Activated CD4-positive, CD25-positive, alpha-beta regulatory T cell (primary cell): Measurements from ENCODE around the gene FAP.

ENCODE experiments used
- DNase-seq, 4 experiments: peaks; one replicate each; lab custom pipeline; 2025; lab: John Stamatoyannopoulos, UW

The FAP gene

GRCh38 chr2:162243294-162243693 lies at the start of gene FAP:
TSS of gene FAP (minus strand) at chr2:162243445. CDS start at chr2:162243327, 118 bp downstream.
- no peak for DNase-seq

GRCh38 chr2:162291748-162292147 lies 48.5 kb upstream of the FAP start:
- DNase-seq: no peak

- DNase-seq: no peak
Observed at GRCh38 chr2:162282765-162283425, 39.6 kb upstream of the FAP start.

- no peak for DNase-seq
Observed at GRCh38 chr2:162280654-162281053, 37.4 kb upstream of the FAP start.

GRCh38 chr2:162277381-162277780 lies 34.1 kb upstream of the FAP start:
- DNase-seq: no peak

- no peak for DNase-seq
Observed at GRCh38 chr2:162267996-162268395, 24.8 kb upstream of the FAP start.

- DNase-seq: no peak
Observed at GRCh38 chr2:162267496-162267895, 24.3 kb upstream of the FAP start.

GRCh38 chr2:162266460-162266760 lies 23.2 kb upstream of the FAP start:
- no peak for DNase-seq

- DNase-seq: no peak
Observed at GRCh38 chr2:162265666-162266459, 22.6 kb upstream of the FAP start.

GRCh38 chr2:162261032-162261945 lies 18.0 kb upstream of the FAP start:
- DNase-seq: no peak

GRCh38 chr2:162258686-162259085 lies 15.4 kb upstream of the FAP start:
- DNase-seq: no peak

GRCh38 chr2:162258169-162258568 lies 14.9 kb upstream of the FAP start:
- no peak for DNase-seq

- no peak for DNase-seq
Observed at GRCh38 chr2:162257425-162257824, 14.2 kb upstream of the FAP start.

- DNase-seq: no peak
Observed at GRCh38 chr2:162256591-162256991, 13.3 kb upstream of the FAP start.

- DNase-seq: no peak
Observed at GRCh38 chr2:162254236-162254871, 11.1 kb upstream of the FAP start.

GRCh38 chr2:162253435-162253834 lies 10.2 kb upstream of the FAP start:
- DNase-seq: no peak

- no peak for DNase-seq
Observed at GRCh38 chr2:162252153-162252552, 8.9 kb upstream of the FAP start.

- no peak for DNase-seq
Observed at GRCh38 chr2:162245781-162246180, 2.5 kb upstream of the FAP start.

GRCh38 chr2:162245061-162245460 lies 1.8 kb upstream of the FAP start:
- no peak for DNase-seq

GRCh38 chr2:162244541-162245031 lies 1.3 kb upstream of the FAP start:
- no peak for DNase-seq

GRCh38 chr2:162243715-162244114 lies 470 bp upstream of the FAP start:
- DNase-seq: no peak
